SK-N-SH (cell line): ENCODE results near the gene ADD1. TPM values are rescaled to one million over a fixed set of nuclear protein-coding genes. Genes with fewer than 3 reads are reported as not detected.

ENCODE experiments used
- CTCF ChIA-PET: fragments of 300-600, 350-600 bp; formaldehyde crosslinking; extraction: SDS; loops from one replicate; lab custom pipeline; 2021; lab: Yijun Ruan, JAX
- POLR2A ChIA-PET: fragments of 350-600 bp; sonication (Branson Sonifier 250); formaldehyde crosslinking; extraction: SDS; loops from one replicate; lab custom pipeline; 2020; ENCODE audit warnings: antibody characterized with exemption, inconsistent platforms; lab: Yijun Ruan, JAX
- DNase-seq: peaks from one replicate; pipeline ENCODE4 v3.0.0; 2012
- H2AFZ ChIP-seq: fragments of 200-600 bp; sonication (generic); 2 replicates; pipeline ENCODE4 v1.8.1; 2016; ENCODE audit warnings: antibody characterized with exemption, mild to moderate bottlenecking, low read depth
- H3F3A ChIP-seq: fragments of 200-600 bp; sonication (generic); replicated peaks from 2 replicates; pipeline ENCODE3; 2016; ENCODE audit warnings: antibody characterized with exemption, mild to moderate bottlenecking; ENCODE audit not compliant: insufficient read depth
- H3K27ac ChIP-seq, 2 experiments: fragments of 200-500 bp in 1 of 2; fragments of 200-600 bp in 1 of 2; sonication (Bioruptor generic) in 1 of 2; sonication (generic), shearing (Covaris generic) in 1 of 2; 2 replicates each; pipeline versions ENCODE4 v1.5.1 to v1.6.1; 2014 to 2016; ENCODE audit warnings: low read depth in 2 of 2, inconsistent platforms in 1 of 2, low read length in 1 of 2, mild to moderate bottlenecking in 1 of 2, mixed read lengths in 1 of 2
- H3K27me3 ChIP-seq: fragments of 200-600 bp; sonication (generic), shearing (Covaris generic); 2 replicates; pipeline ENCODE4 v1.6.1; 2016; ENCODE audit warnings: mixed run types; ENCODE audit not compliant: insufficient read depth
- H3K36me3 ChIP-seq, 2 experiments: fragments of 200-500 bp in 1 of 2; fragments of 200-600 bp in 1 of 2; sonication (Bioruptor generic) in 1 of 2; sonication (generic) in 1 of 2; replicated peaks in 1 of 2; 2 replicates each; pipeline versions ENCODE3 to v1.5.1; 2014 to 2016; ENCODE audit warnings: low read length in 1 of 2, mild to moderate bottlenecking in 1 of 2; ENCODE audit not compliant: insufficient read depth in 2 of 2, control insufficient read depth in 1 of 2
- H3K4me1 ChIP-seq, 2 experiments: fragments of 200-500 bp in 1 of 2; fragments of 200-600 bp in 1 of 2; sonication (Bioruptor generic) in 1 of 2; sonication (generic), shearing (Covaris generic) in 1 of 2; 2 replicates each; pipeline versions ENCODE4 v1.5.1 to v1.6.1; 2014 to 2016; ENCODE audit warnings: low read depth in 1 of 2, low read length in 1 of 2, mixed run types in 1 of 2; ENCODE audit not compliant: insufficient read depth in 2 of 2, control insufficient read depth in 1 of 2
- H3K4me2 ChIP-seq: fragments of 200-600 bp; sonication (generic), shearing (Covaris generic); 2 replicates; pipeline ENCODE4 v1.6.1; 2017; ENCODE audit warnings: mixed run types
- H3K4me3 ChIP-seq, 2 experiments: fragments of 200-500 bp in 1 of 2; fragments of 200-600 bp in 1 of 2; sonication (Bioruptor generic) in 1 of 2; sonication (generic), shearing (Covaris generic) in 1 of 2; 2 replicates each; pipeline versions ENCODE4 v1.5.1 to v1.8.1; 2014 to 2016; ENCODE audit warnings: low read depth in 2 of 2, inconsistent platforms in 1 of 2, low read length in 1 of 2, mild to moderate bottlenecking in 1 of 2, mixed read lengths in 1 of 2, moderate library complexity in 1 of 2
- H3K79me2 ChIP-seq: fragments of 200-600 bp; sonication (generic); 2 replicates; pipeline ENCODE4 v1.8.1; 2017; ENCODE audit warnings: mild to moderate bottlenecking; ENCODE audit not compliant: insufficient read depth
- H3K9ac ChIP-seq: fragments of 200-600 bp; sonication (generic); 2 replicates; pipeline ENCODE4 v1.6.1; 2017; ENCODE audit warnings: mixed run types
- H3K9me2 ChIP-seq: fragments of 200-600 bp; sonication (generic); 2 replicates; pipeline ENCODE4 v1.6.1; 2017; ENCODE audit warnings: mixed run types
- H3K9me3 ChIP-seq: fragments of 200-600 bp; sonication (generic); 2 replicates; pipeline ENCODE4 v1.6.1; 2017; ENCODE audit warnings: mixed run types, mild to moderate bottlenecking, moderate library complexity
- H4K20me1 ChIP-seq: fragments of 200-600 bp; sonication (generic); 2 replicates; pipeline ENCODE4 v1.6.1; 2017; ENCODE audit warnings: mild to moderate bottlenecking, mixed run types; ENCODE audit not compliant: insufficient read depth
- ELF1 ChIP-seq: IDR thresholded peaks from 2 replicates; pipeline ENCODE4 v1.4.0; 2012
- EZH2phosphoT487 ChIP-seq: fragments of 200-600 bp; sonication (generic); IDR thresholded peaks from 2 replicates; pipeline ENCODE4 v1.6.1; 2017; ENCODE audit warnings: low read depth, mixed run types, mild to moderate bottlenecking, antibody characterized with exemption, moderate library complexity, borderline replicate concordance
- GABPA ChIP-seq: IDR thresholded peaks from 2 replicates; pipeline ENCODE4 v1.4.0; 2012; ENCODE audit warnings: low read depth, mild to moderate bottlenecking
- MAX ChIP-seq: IDR thresholded peaks from 2 replicates; pipeline ENCODE4 v1.4.0; 2012; ENCODE audit warnings: low read depth
- PBX3 ChIP-seq: IDR thresholded peaks from 2 replicates; pipeline ENCODE4; 2012
- RAD21 ChIP-seq: IDR thresholded peaks from 2 replicates; pipeline ENCODE4 v1.6.1; 2012; ENCODE audit warnings: mild to moderate bottlenecking, low read length
- RFX5 ChIP-seq: IDR thresholded peaks from 2 replicates; pipeline ENCODE4 v1.6.1; 2012; ENCODE audit warnings: mild to moderate bottlenecking, improper control_type of control experiment, low read length
- RXRA ChIP-seq: IDR thresholded peaks from 2 replicates; pipeline ENCODE4 v1.4.0; 2012; ENCODE audit warnings: low read depth, mild to moderate bottlenecking, borderline replicate concordance
- SIN3A ChIP-seq: IDR thresholded peaks from 2 replicates; pipeline ENCODE4 v1.6.1; 2012; ENCODE audit warnings: low read depth, mild to moderate bottlenecking, low read length, moderate library complexity, borderline replicate concordance
- TEAD4 ChIP-seq: IDR thresholded peaks from 2 replicates; pipeline ENCODE4 v1.4.0; 2012; ENCODE audit warnings: mild to moderate bottlenecking, borderline replicate concordance; ENCODE audit not compliant: insufficient read depth
- WGBS: methylation state at CpG from one replicate; pipeline ENCODE4 v1.1.6; 2017; ENCODE audit warnings: low lambda C conversion rate; 5-methylcytosine and 5-hydroxymethylcytosine counted together
- polyA plus RNA-seq, 3 experiments: library from polyadenylated mRNA; depleted of rRNA; stranded (reverse); fragments of >200 nt; gene quantifications; 2 replicates each; pipeline ENCODE4 v1.2.3, GENCODE V29; 2012

Gene ADD1
- polyA plus RNA-seq, 1 of the 3 experiments (the other 2 are of a cell fraction): 155 TPM

DNA sequence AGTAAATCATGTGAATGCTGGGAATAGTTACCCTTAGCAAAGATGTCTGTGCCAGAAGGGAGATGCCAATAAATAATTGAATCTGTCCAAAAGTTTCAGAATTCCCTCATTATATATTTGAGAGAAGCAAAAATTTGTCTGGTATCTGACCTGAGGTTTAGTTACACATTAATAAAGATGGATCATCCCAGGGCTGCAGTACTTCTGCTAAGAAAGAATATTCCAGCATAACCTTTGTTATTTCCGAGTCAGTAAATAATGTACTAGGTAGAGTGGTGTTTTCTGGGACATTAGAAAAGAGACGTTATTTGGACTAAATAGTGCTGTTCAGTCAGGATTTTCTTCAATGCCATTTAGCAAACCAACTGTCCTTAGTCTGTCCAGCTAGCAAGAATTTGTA, 26.4 kb downstream of the ADD1 start:
- Histone ChIP-seq H3F3A (no peaks in the 10 kb centered on the region), H3K79me2 (peaks cover 100% of the 10 kb centered on the region), H3K27me3 (no peaks in the 10 kb centered on the region), H3K9ac (no peak overlapping the region), H3K4me2 (no peak overlapping the region), H4K20me1 (peaks cover 96% of the 10 kb centered on the region), H3K9me2 (no peaks in the 10 kb centered on the region), H3K9me3 (no peaks in the 10 kb centered on the region), H2AFZ (no peak overlapping the region), H3K27ac (no peak overlapping the region), H3K36me3 (no peaks in the 10 kb centered on the region), H3K4me3 (no peak overlapping the region), H3K4me1 (peaks cover 33 to 40% of the 10 kb centered on the region in 2 experiments; a peak in 3 of 4 replicates)
- 87% methylated on average over 2 of the region's 2 CpGs for WGBS
- DNase-seq: no peak
- no peak for TF ChIP-seq MAX
- TF ChIP-seq RFX5: no peak
- CTCF ChIA-PET: no interaction called here
- POLR2A ChIA-PET: no interaction called here

GRCh38 chr4:2871466-2871865, 27.8 kb downstream of the ADD1 start:
- Histone ChIP-seq H3K9ac (no peak overlapping the region), H2AFZ (no peak overlapping the region), H3K4me2 (no peak overlapping the region), H3K4me1 (peaks cover 28 to 36% of the 10 kb centered on the region in 2 experiments; a peak in 3 of 4 replicates), H3K36me3 (peaks cover 0 to 5% of the 10 kb centered on the region in 2 experiments), H4K20me1 (peaks cover 90% of the 10 kb centered on the region), H3K9me2 (no peaks in the 10 kb centered on the region), H3K79me2 (peaks cover 100% of the 10 kb centered on the region), H3K9me3 (no peaks in the 10 kb centered on the region), H3F3A (no peaks in the 10 kb centered on the region), H3K4me3 (no peak overlapping the region), H3K27me3 (no peaks in the 10 kb centered on the region), H3K27ac (no peak overlapping the region)
- 95% methylated on average over 4 of the region's 4 CpGs for WGBS
- CTCF ChIA-PET: interaction anchor here (0.9 kb wide), 1 partner anchor 14 kb away, joined by 3 read pairs; no protein-coding TSS in a partner anchor
- no peak for TF ChIP-seq RAD21
- no peak for TF ChIP-seq TEAD4
- TF ChIP-seq RXRA: no peak
- no peak for TF ChIP-seq ELF1
- TF ChIP-seq EZH2phosphoT487: no peak
- TF ChIP-seq GABPA: no peak
- POLR2A ChIA-PET: no interaction called here
- DNase-seq: no peak

DNA sequence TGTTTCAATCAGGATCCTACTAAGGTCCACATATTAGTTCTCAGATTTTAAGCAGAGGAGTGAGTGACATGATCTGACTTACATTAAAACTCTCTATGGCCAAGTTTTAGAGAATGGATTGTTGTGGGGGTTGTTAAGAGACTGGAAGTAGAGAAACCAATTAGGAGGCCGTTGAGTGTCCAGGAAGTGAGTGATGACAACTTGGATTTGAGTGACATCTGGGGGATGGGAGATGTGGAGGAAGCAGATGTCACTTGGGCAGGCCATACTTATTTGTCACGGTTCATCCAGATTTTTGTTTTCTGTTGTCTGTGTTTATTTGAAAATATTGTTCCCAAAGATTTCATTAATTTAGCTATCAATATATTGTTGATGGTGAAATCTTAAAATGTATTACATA, 28.3 kb downstream of the ADD1 start:
- H3K27me3 ChIP-seq: no peaks in the 10 kb centered on the region
- WGBS: 57% methylated on average over 2 of the region's 2 CpGs
- ChIA-PET CTCF (interaction anchor here (0.9 kb wide), 1 partner anchor 14 kb away, joined by 3 read pairs; no protein-coding TSS in a partner anchor), POLR2A (no interaction called here)
- no peak overlapping the region for H3K4me3 ChIP-seq
- TF ChIP-seq PBX3: 0 out of 2 replicates have a peak, but pooled peaks have one; percentile 32
- TF ChIP-seq SIN3A: no peak
- no peak overlapping the region for H3K4me2 ChIP-seq
- H4K20me1 ChIP-seq: peaks cover 85% of the 10 kb centered on the region
- no peak overlapping the region for H2AFZ ChIP-seq
- H3K27ac ChIP-seq: no peak overlapping the region
- peaks cover 100% of the 10 kb centered on the region for H3K79me2 ChIP-seq
- H3F3A ChIP-seq: no peaks in the 10 kb centered on the region
- H3K4me1 ChIP-seq: peaks cover 25 to 35% of the 10 kb centered on the region in 2 experiments; a peak in 3 of 4 replicates
- no peaks in the 10 kb centered on the region for H3K9me3 ChIP-seq
- DNase-seq: no peak
- peaks cover 2 to 5% of the 10 kb centered on the region in 2 experiments for H3K36me3 ChIP-seq
- H3K9ac ChIP-seq: no peak overlapping the region
- no peaks in the 10 kb centered on the region for H3K9me2 ChIP-seq
